ENCODE measurements around the gene CYP4F12.
"Not testable (repeated sequence)": the region's sequence is repeated elsewhere in the genome, so short reads cannot be mapped to it uniquely, and the experiment has no call there.

The CYP4F12 gene

GRCh38 chr19:15671237-15671821, 1.6 kb upstream of the CYP4F12 start:
- peaks cover 0 to 4% (median 0%) of the 10 kb centered on the region in 5 donors for H3K27me3 ChIP-seq (ENCODE audit: control insufficient read depth in 5 of 5, insufficient read depth in 4 of 5, low read length in 5 of 5)
- H3K4me3 ChIP-seq (ENCODE audit: low read depth in 1 of 5, low read length in 5 of 5), result no peak overlapping the region
- no peaks in the 10 kb centered on the region for H3K9me3 ChIP-seq (ENCODE audit: control insufficient read depth in 5 of 5, low read length in 5 of 5)
- peaks cover 0 to 4% (median 0%) of the 10 kb centered on the region in 5 donors for H3K36me3 ChIP-seq (ENCODE audit: control insufficient read depth in 5 of 5, insufficient read depth in 5 of 5, low read length in 5 of 5)
- H3K9ac ChIP-seq (ENCODE audit: low read length in 5 of 5), result no peak overlapping the region
- no peak overlapping the region for H3K27ac ChIP-seq (ENCODE audit: low read depth, low read length)
- H3K4me1 ChIP-seq (ENCODE audit: control insufficient read depth in 5 of 5, insufficient read depth in 5 of 5, low read length in 5 of 5), result peaks cover 0 to 42% (median 20%) of the 10 kb centered on the region in 5 donors

- Histone ChIP-seq H3K4me1 (ENCODE audit: control insufficient read depth in 5 of 5, insufficient read depth in 5 of 5, low read length in 5 of 5) (peaks cover 0 to 40% (median 20%) of the 10 kb centered on the region in 5 donors), H3K4me3 (ENCODE audit: low read depth in 1 of 5, low read length in 5 of 5) (peak overlapping the region in 3 of 5 donors; percentile 37 to 64 (median 57)), H3K36me3 (ENCODE audit: control insufficient read depth in 5 of 5, insufficient read depth in 5 of 5, low read length in 5 of 5) (peaks cover 0 to 4% (median 0%) of the 10 kb centered on the region in 5 donors), H3K9me3 (ENCODE audit: control insufficient read depth in 5 of 5, low read length in 5 of 5) (no peaks in the 10 kb centered on the region), H3K27me3 (ENCODE audit: control insufficient read depth in 5 of 5, insufficient read depth in 4 of 5, low read length in 5 of 5) (peaks cover 0 to 4% (median 0%) of the 10 kb centered on the region in 5 donors), H3K27ac (ENCODE audit: low read depth, low read length) (peak overlapping the region; percentile 48), H3K9ac (ENCODE audit: low read length in 5 of 5) (no peak overlapping the region)
Observed at GRCh38 chr19:15671891-15672579, 852 bp upstream of the CYP4F12 start.

- peaks cover 0 to 4% (median 0%) of the 10 kb centered on the region in 5 donors for H3K27me3 ChIP-seq (ENCODE audit: control insufficient read depth in 5 of 5, insufficient read depth in 4 of 5, low read length in 5 of 5)
- H3K9me3 ChIP-seq (ENCODE audit: control insufficient read depth in 5 of 5, low read length in 5 of 5), result no peaks in the 10 kb centered on the region
- H3K9ac ChIP-seq (ENCODE audit: low read length in 5 of 5), result peak overlapping the region in 4 of 5 donors; percentile 38 to 48 (median 42)
- H3K4me1 ChIP-seq (ENCODE audit: control insufficient read depth in 5 of 5, insufficient read depth in 5 of 5, low read length in 5 of 5), result peaks cover 0 to 39% (median 20%) of the 10 kb centered on the region in 5 donors
- peak overlapping the region; percentile 57 to 71 (median 61) for H3K4me3 ChIP-seq (ENCODE audit: low read depth in 1 of 5, low read length in 5 of 5)
- peak overlapping the region; percentile 48 for H3K27ac ChIP-seq (ENCODE audit: low read depth, low read length)
- peaks cover 2 to 7% (median 3%) of the 10 kb centered on the region in 5 donors for H3K36me3 ChIP-seq (ENCODE audit: control insufficient read depth in 5 of 5, insufficient read depth in 5 of 5, low read length in 5 of 5)
Observed at GRCh38 chr19:15673176-15673654, 328 bp downstream of the CYP4F12 start.

GRCh38 chr19:15675560-15675959, 2.7 kb downstream of the CYP4F12 start:
- H3K36me3 ChIP-seq (ENCODE audit: control insufficient read depth in 5 of 5, insufficient read depth in 5 of 5, low read length in 5 of 5), result peaks cover 2 to 28% (median 20%) of the 10 kb centered on the region in 5 donors
- H3K27ac ChIP-seq (ENCODE audit: low read depth, low read length), result no peak overlapping the region
- H3K27me3 ChIP-seq (ENCODE audit: control insufficient read depth in 5 of 5, insufficient read depth in 4 of 5, low read length in 5 of 5), result no peaks in the 10 kb centered on the region
- H3K9ac ChIP-seq (ENCODE audit: low read length in 5 of 5), result no peak overlapping the region
- H3K4me3 ChIP-seq (ENCODE audit: low read depth in 1 of 5, low read length in 5 of 5), result no peak overlapping the region
- H3K4me1 ChIP-seq (ENCODE audit: control insufficient read depth in 5 of 5, insufficient read depth in 5 of 5, low read length in 5 of 5), result peaks cover 0 to 33% (median 20%) of the 10 kb centered on the region in 5 donors
- H3K9me3 ChIP-seq (ENCODE audit: control insufficient read depth in 5 of 5, low read length in 5 of 5), result no peaks in the 10 kb centered on the region

- no peak overlapping the region for H3K27ac ChIP-seq (ENCODE audit: low read depth, low read length)
- peaks cover 6 to 53% (median 46%) of the 10 kb centered on the region in 5 donors for H3K36me3 ChIP-seq (ENCODE audit: control insufficient read depth in 5 of 5, insufficient read depth in 5 of 5, low read length in 5 of 5)
- no peak overlapping the region for H3K9ac ChIP-seq (ENCODE audit: low read length in 5 of 5)
- no peaks in the 10 kb centered on the region for H3K9me3 ChIP-seq (ENCODE audit: control insufficient read depth in 5 of 5, low read length in 5 of 5)
- H3K4me3 ChIP-seq (ENCODE audit: low read depth in 1 of 5, low read length in 5 of 5), result no peak overlapping the region
- peaks cover 0 to 11% (median 0%) of the 10 kb centered on the region in 5 donors for H3K4me1 ChIP-seq (ENCODE audit: control insufficient read depth in 5 of 5, insufficient read depth in 5 of 5, low read length in 5 of 5)
- no peaks in the 10 kb centered on the region for H3K27me3 ChIP-seq (ENCODE audit: control insufficient read depth in 5 of 5, insufficient read depth in 4 of 5, low read length in 5 of 5)
Observed at GRCh38 chr19:15679089-15679488, 6.2 kb downstream of the CYP4F12 start.

- H3K9ac ChIP-seq (ENCODE audit: low read length in 5 of 5); H3K4me1 ChIP-seq (ENCODE audit: control insufficient read depth in 5 of 5, insufficient read depth in 5 of 5, low read length in 5 of 5); H3K9me3 ChIP-seq (ENCODE audit: control insufficient read depth in 5 of 5, low read length in 5 of 5); H3K4me3 ChIP-seq (ENCODE audit: low read depth in 1 of 5, low read length in 5 of 5); H3K27me3 ChIP-seq (ENCODE audit: control insufficient read depth in 5 of 5, insufficient read depth in 4 of 5, low read length in 5 of 5); H3K27ac ChIP-seq (ENCODE audit: low read depth, low read length): not testable (repeated sequence)
- peaks cover 10 to 61% (median 54%) of the 10 kb centered on the region in 5 donors for H3K36me3 ChIP-seq (ENCODE audit: control insufficient read depth in 5 of 5, insufficient read depth in 5 of 5, low read length in 5 of 5)
Observed at GRCh38 chr19:15679865-15680264, 7.0 kb downstream of the CYP4F12 start.

- no peaks in the 10 kb centered on the region for H3K27me3 ChIP-seq (ENCODE audit: control insufficient read depth in 5 of 5, insufficient read depth in 4 of 5, low read length in 5 of 5)
- H3K4me1 ChIP-seq (ENCODE audit: control insufficient read depth in 5 of 5, insufficient read depth in 5 of 5, low read length in 5 of 5), result no peaks in the 10 kb centered on the region
- no peak overlapping the region for H3K4me3 ChIP-seq (ENCODE audit: low read depth in 1 of 5, low read length in 5 of 5)
- H3K9me3 ChIP-seq (ENCODE audit: control insufficient read depth in 5 of 5, low read length in 5 of 5), result no peaks in the 10 kb centered on the region
- peaks cover 10 to 69% (median 62%) of the 10 kb centered on the region in 5 donors for H3K36me3 ChIP-seq (ENCODE audit: control insufficient read depth in 5 of 5, insufficient read depth in 5 of 5, low read length in 5 of 5)
- H3K9ac ChIP-seq (ENCODE audit: low read length in 5 of 5), result no peak overlapping the region
- no peak overlapping the region for H3K27ac ChIP-seq (ENCODE audit: low read depth, low read length)
Observed at GRCh38 chr19:15680478-15681322, 7.8 kb downstream of the CYP4F12 start.

- H3K27ac ChIP-seq (ENCODE audit: low read depth, low read length), result no peak overlapping the region
- no peaks in the 10 kb centered on the region for H3K27me3 ChIP-seq (ENCODE audit: control insufficient read depth in 5 of 5, insufficient read depth in 4 of 5, low read length in 5 of 5)
- peaks cover 2 to 11% (median 9%) of the 10 kb centered on the region in 5 donors for H3K9me3 ChIP-seq (ENCODE audit: control insufficient read depth in 5 of 5, low read length in 5 of 5)
- H3K36me3 ChIP-seq (ENCODE audit: control insufficient read depth in 5 of 5, insufficient read depth in 5 of 5, low read length in 5 of 5), result peaks cover 16 to 83% (median 77%) of the 10 kb centered on the region in 5 donors
- H3K4me3 ChIP-seq (ENCODE audit: low read depth in 1 of 5, low read length in 5 of 5), result no peak overlapping the region
- no peak overlapping the region for H3K9ac ChIP-seq (ENCODE audit: low read length in 5 of 5)
- H3K4me1 ChIP-seq (ENCODE audit: control insufficient read depth in 5 of 5, insufficient read depth in 5 of 5, low read length in 5 of 5), result no peaks in the 10 kb centered on the region
Observed at GRCh38 chr19:15683411-15683810, 10.5 kb downstream of the CYP4F12 start.

GRCh38 chr19:15684828-15685227, 11.9 kb downstream of the CYP4F12 start:
- H3K9ac ChIP-seq (ENCODE audit: low read length in 5 of 5), result no peak overlapping the region
- H3K36me3 ChIP-seq (ENCODE audit: control insufficient read depth in 5 of 5, insufficient read depth in 5 of 5, low read length in 5 of 5), result peaks cover 20 to 72% (median 66%) of the 10 kb centered on the region in 5 donors
- no peaks in the 10 kb centered on the region for H3K4me1 ChIP-seq (ENCODE audit: control insufficient read depth in 5 of 5, insufficient read depth in 5 of 5, low read length in 5 of 5)
- H3K27ac ChIP-seq (ENCODE audit: low read depth, low read length), result no peak overlapping the region
- no peaks in the 10 kb centered on the region for H3K27me3 ChIP-seq (ENCODE audit: control insufficient read depth in 5 of 5, insufficient read depth in 4 of 5, low read length in 5 of 5)
- H3K9me3 ChIP-seq (ENCODE audit: control insufficient read depth in 5 of 5, low read length in 5 of 5), result peaks cover 4 to 16% (median 11%) of the 10 kb centered on the region in 5 donors
- no peak overlapping the region for H3K4me3 ChIP-seq (ENCODE audit: low read depth in 1 of 5, low read length in 5 of 5)
